ENCODE results near the gene P2RY8.
"Not testable (repeated sequence)": the region's sequence is repeated elsewhere in the genome, so short reads cannot be mapped to it uniquely, and the experiment has no call there.

The P2RY8 gene

DNA sequence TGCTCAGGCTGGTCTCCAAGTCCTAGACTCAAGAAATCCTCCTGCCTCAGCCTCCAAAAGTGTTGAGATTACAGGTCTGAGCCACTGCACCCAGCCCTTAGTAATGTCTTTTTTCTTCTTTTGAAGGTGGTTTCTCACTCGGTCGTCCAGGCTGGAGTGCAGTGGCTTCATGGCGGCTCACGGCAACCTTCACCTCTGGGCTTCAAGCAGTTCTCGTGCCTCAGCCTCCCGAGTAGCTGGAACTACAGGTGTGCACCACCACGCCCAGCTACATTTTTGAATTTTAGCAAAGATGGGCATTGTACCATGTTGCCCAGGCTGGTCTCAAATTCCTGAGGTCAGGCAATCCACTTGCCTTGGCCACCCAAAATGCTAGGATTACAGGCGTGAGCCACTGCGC lies 52.0 kb downstream of the P2RY8 start:
- H3K27ac ChIP-seq, result no peak overlapping the region
- H3K27me3 ChIP-seq (ENCODE audit: control insufficient read depth, insufficient read depth, low read length), result no peaks in the 10 kb centered on the region
- H3K79me2 ChIP-seq, result no peaks in the 10 kb centered on the region
- TF ChIP-seq, protein P1, sequence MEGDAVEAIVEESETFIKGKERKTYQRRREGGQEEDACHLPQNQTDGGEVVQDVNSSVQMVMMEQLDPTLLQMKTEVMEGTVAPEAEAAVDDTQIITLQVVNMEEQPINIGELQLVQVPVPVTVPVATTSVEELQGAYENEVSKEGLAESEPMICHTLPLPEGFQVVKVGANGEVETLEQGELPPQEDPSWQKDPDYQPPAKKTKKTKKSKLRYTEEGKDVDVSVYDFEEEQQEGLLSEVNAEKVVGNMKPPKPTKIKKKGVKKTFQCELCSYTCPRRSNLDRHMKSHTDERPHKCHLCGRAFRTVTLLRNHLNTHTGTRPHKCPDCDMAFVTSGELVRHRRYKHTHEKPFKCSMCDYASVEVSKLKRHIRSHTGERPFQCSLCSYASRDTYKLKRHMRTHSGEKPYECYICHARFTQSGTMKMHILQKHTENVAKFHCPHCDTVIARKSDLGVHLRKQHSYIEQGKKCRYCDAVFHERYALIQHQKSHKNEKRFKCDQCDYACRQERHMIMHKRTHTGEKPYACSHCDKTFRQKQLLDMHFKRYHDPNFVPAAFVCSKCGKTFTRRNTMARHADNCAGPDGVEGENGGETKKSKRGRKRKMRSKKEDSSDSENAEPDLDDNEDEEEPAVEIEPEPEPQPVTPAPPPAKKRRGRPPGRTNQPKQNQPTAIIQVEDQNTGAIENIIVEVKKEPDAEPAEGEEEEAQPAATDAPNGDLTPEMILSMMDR (IDR thresholded peaks at IDR 0.05), result no peak
- no peaks in the 10 kb centered on the region for H3K9me3 ChIP-seq (ENCODE audit: control insufficient read depth, low read length)
- H3K4me3 ChIP-seq (ENCODE audit: low read depth, low read length), result no peak overlapping the region
- H3K4me2 ChIP-seq (ENCODE audit: low read length), result no peak overlapping the region
- H3K36me3 ChIP-seq (ENCODE audit: control insufficient read depth, insufficient read depth, low read length), result no peaks in the 10 kb centered on the region
- no peaks in the 10 kb centered on the region for H3K4me1 ChIP-seq
- no peak overlapping the region for H2AFZ ChIP-seq
- H3K9ac ChIP-seq, result no peak overlapping the region

DNA sequence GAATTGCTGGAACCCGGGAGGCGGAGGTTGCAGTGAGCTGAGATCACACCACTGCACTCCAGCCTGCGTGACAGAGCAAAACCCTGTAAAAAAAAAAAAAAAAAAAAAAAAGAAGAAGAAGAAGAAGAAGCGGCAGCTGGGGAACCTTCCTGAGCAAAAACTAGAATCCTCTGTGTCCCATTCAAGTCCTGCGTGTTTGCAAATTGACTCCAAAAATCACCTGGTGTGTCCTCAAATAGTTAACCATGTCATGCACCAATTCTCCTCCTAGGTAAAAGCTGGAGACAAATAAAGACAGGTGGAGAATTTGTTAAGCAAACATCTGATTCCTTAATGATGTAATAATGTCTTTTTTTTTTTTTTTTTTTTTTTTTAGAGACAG lies 52.4 kb downstream of the P2RY8 start:
- Histone ChIP-seq H3K36me3 (ENCODE audit: control insufficient read depth, insufficient read depth, low read length) (no peaks in the 10 kb centered on the region), H3K9ac (no peak overlapping the region), H3K9me3 (ENCODE audit: control insufficient read depth, low read length) (no peaks in the 10 kb centered on the region), H3K79me2 (no peaks in the 10 kb centered on the region), H3K4me3 (ENCODE audit: low read depth, low read length) (no peak overlapping the region), H3K27ac (no peak overlapping the region), H3K4me2 (ENCODE audit: low read length) (no peak overlapping the region), H3K4me1 (no peaks in the 10 kb centered on the region), H3K27me3 (ENCODE audit: control insufficient read depth, insufficient read depth, low read length) (no peaks in the 10 kb centered on the region), H2AFZ (no peak overlapping the region)
- TF ChIP-seq, protein P1 (IDR thresholded peaks at IDR 0.05), result no peak

DNA sequence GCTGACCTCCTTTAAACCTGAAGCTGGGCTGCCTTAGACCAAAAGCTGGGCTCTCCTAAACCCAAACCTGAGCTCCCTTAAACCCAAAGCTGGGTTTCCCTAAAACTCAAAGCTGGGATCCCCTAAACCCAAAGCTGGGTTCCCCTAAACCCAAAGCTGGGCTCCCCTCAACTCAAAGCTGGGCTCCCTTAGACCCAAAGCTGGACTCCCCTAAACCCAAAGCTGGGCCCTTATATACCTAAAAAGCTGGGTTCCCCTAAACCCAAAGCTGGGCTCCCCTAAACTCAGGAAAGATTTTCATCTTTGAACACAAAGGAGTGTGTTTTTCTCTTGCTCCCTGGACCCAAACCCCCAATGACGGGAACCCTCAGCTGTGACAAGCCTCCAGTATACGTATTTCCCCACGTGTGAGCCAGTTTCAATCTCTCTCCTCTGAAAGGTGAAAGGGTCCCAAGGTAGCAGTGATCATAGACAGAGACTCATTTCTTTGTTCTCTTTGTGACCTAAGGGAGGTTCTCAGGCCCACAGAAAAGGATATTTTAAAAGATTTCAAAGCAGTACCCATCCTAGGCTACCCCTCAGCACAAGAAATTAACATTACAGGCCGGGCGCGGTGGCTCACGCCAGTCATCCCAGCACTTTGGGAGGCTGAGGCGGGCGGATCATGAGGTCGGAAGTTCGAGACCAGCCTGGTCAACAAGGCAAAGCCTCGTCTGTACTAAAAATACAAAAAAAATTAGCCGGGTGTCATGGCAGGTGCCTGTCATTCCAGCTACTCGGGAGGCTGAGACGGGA lies 52.9 kb downstream of the P2RY8 start:
- H3K4me3 ChIP-seq (ENCODE audit: low read depth, low read length), result no peak overlapping the region
- no peaks in the 10 kb centered on the region for H3K9me3 ChIP-seq (ENCODE audit: control insufficient read depth, low read length)
- no peak overlapping the region for H3K4me2 ChIP-seq (ENCODE audit: low read length)
- TF ChIP-seq, protein P1 (IDR thresholded peaks at IDR 0.05), result no peak
- H3K4me1 ChIP-seq, result no peaks in the 10 kb centered on the region
- no peak overlapping the region for H2AFZ ChIP-seq
- no peak overlapping the region for H3K9ac ChIP-seq
- no peaks in the 10 kb centered on the region for H3K79me2 ChIP-seq
- no peaks in the 10 kb centered on the region for H3K36me3 ChIP-seq (ENCODE audit: control insufficient read depth, insufficient read depth, low read length)
- H3K27ac ChIP-seq, result no peak overlapping the region
- no peaks in the 10 kb centered on the region for H3K27me3 ChIP-seq (ENCODE audit: control insufficient read depth, insufficient read depth, low read length)

DNA sequence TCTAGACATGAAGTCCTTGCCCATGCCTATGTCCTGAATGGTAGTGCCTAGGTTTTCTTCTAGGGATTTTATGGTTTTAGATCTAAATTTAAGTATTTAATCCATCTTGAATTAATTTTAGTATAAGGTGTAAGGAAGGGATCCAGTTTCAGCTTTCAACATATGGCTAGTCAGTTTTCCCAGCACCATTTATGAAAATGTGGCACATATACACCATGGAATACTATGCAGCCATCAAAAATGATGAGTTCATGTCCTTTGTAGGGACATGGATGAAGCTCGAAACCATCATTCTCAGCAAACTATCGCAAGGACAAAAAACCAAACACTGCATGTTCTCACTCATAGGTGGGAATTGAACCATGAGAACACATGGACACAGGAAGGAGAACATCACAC lies 54.5 kb downstream of the P2RY8 start:
- not testable (repeated sequence) for H3K9ac ChIP-seq; H3K79me2 ChIP-seq; H3K4me1 ChIP-seq; H3K4me2 ChIP-seq (ENCODE audit: low read length); H3K9me3 ChIP-seq (ENCODE audit: control insufficient read depth, low read length); H3K4me3 ChIP-seq (ENCODE audit: low read depth, low read length); H2AFZ ChIP-seq; H3K27me3 ChIP-seq (ENCODE audit: control insufficient read depth, insufficient read depth, low read length); H3K36me3 ChIP-seq (ENCODE audit: control insufficient read depth, insufficient read depth, low read length)
- H3K27ac ChIP-seq, result peak overlapping the region; percentile 24

DNA sequence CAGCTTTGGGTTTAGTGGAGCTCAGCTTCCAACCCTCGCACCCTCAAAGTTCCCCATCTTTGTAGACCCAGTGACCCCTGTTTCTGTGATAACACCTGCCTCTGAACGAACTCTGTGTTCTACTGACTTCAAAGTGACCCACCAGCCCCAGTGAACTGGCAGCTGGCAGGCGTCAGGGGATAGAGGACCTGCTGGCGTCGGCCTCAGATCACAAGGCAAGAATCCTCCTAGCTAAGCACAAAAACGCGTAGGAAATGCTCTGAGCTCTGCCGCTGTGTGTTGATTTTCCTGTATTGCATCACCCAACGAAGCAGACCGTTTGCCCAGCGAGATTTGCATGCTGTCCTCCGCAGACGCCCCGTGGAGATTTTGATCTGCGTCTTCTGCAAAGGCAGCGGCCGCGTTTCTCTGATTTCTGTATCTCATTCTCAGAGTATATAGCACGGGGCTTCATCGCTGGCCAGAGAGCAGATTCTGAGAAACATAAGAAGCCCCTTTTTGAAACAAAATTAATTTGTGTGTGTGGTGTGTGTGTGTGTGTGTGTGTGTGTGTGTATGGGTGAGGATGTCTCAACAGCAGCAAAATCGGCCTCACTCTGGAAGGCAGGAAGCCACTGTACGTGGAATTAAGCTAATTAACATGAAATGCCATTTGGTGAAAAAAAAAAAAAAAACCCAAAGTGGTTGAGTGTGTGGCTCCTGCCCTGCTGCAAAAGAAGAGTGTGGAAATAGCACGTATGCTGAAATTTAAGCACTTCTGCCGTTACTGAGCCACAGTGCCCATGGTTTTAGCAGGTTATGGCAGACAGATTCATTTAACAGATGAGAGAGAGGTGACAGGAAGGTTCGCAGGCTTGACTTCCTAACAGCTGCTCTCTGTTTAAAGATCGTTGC lies 55.1 kb downstream of the P2RY8 start:
- Histone ChIP-seq H3K9me3 (ENCODE audit: control insufficient read depth, low read length) (no peaks in the 10 kb centered on the region), H3K36me3 (ENCODE audit: control insufficient read depth, insufficient read depth, low read length) (no peaks in the 10 kb centered on the region), H3K79me2 (no peaks in the 10 kb centered on the region), H3K27ac (peak overlapping the region; percentile 29), H3K4me1 (no peaks in the 10 kb centered on the region), H3K27me3 (ENCODE audit: control insufficient read depth, insufficient read depth, low read length) (no peaks in the 10 kb centered on the region), H3K9ac (no peak overlapping the region), H3K4me3 (ENCODE audit: low read depth, low read length) (no peak overlapping the region), H2AFZ (peak overlapping the region; percentile 29), H3K4me2 (ENCODE audit: low read length) (peak overlapping the region; percentile 40)
- TF ChIP-seq, protein P1 (IDR thresholded peaks at IDR 0.05), result no peak

Measured in parathyroid adenoma (tissue), 2 donors.